HG02840 (cell line): Measurements from ENCODE around the gene FHIT.

Source experiments
- ATAC-seq: cut with Tn5 transposase; IDR thresholded peaks from one replicate; pipeline ENCODE4 v1.9.1; 2021; ENCODE audit warnings: mild to moderate bottlenecking, moderate library complexity, moderate number of reproducible peaks; ENCODE audit not compliant: unreplicated experiment, low FRiP score

Gene FHIT

DNA sequence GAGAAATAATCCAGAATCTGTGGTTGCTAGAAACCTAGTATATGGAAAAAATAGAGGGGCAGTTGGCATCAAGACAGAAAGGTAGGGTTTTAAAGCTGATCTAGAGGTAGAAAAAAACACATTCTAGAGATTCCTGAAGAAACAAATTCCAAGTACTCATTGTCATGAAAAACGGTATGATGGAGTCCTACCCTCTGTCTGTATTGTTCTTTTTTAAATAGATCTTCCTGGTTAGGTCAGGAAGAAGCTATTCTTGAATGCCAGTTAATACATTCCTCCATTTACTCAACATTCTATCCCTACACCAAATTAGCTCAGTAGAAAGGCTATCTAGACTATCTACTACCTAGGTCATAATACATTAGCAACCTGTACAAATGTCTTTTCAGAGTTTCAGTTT, 364.7 kb downstream of the FHIT start:
- no peak for ATAC-seq

DNA sequence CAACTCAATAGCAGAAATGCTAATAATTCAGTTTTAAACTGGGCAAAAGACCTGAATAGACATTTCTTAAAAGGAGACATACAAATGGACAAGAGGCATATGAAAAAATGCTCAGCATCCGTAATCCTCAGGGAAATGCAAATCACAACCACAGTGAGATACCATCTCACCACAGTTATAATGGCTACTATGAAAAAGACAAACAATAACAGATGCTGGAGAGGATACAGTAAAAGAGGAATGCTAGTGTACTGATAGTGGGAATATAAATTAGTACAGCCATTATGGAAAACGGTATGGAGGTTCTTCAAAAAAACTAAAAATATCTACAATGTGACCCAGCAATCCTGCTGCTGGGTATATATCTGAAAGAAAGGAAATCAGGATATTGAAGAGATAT, 367.2 kb downstream of the FHIT start:
- ATAC-seq, result no peak

DNA sequence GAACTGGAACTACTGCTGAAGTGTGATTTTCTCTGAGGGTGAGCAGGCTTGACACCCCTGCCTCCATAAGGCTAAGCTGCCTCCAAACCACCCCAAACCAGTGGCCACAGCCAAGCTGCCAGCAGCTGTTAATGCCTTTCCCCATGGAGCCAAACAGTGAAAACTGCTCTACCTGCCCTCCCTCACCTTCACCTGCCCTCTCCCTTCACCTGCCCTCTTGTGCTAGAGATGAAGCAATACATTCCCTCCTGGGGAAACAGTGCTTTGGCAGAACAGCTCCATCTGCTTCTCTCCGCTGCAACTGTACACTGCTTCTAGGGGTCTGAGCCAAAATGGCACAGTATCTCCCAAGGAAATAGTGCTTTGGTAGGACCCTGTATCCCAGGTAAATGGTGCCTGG, 374.1 kb downstream of the FHIT start:
- ATAC-seq, result no peak

DNA sequence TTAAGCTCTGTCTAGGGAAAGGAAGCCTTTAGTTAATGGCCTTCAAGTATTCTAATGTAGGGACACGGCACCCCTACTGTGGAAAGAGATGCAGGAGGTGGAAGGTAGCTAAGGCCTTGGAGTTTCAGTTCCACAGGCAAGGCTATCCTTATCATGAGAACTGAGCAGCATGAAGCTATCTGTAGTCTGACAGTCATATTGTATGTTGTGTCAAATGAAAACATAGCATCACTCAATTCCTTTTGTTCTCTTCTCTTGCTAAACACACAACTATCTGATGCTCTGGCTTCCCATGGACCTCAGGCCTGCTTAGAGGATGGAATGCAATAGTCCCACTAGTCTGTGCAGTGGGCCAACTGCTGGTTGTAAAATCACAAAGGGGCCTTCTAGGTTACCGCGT, 380.9 kb downstream of the FHIT start:
- ATAC-seq, result no peak

DNA sequence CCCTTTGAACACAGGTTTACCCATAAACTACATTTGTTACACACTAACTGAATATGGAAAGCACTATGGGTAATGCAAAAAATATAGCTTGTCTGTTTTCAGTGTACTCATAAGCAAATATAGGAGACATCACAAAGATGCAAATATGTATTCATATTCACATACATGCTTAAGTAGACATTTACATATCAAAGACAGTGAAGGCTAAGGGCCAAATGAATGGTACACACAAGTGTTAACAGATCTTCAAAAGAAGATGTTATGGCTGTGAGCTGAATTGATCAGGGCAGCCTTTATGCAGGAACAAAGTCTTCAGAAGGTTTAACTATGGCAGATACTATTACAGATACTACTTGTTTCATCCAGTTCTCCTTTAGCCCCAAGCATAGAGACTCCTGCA, 384.1 kb downstream of the FHIT start:
- no peak for ATAC-seq

DNA sequence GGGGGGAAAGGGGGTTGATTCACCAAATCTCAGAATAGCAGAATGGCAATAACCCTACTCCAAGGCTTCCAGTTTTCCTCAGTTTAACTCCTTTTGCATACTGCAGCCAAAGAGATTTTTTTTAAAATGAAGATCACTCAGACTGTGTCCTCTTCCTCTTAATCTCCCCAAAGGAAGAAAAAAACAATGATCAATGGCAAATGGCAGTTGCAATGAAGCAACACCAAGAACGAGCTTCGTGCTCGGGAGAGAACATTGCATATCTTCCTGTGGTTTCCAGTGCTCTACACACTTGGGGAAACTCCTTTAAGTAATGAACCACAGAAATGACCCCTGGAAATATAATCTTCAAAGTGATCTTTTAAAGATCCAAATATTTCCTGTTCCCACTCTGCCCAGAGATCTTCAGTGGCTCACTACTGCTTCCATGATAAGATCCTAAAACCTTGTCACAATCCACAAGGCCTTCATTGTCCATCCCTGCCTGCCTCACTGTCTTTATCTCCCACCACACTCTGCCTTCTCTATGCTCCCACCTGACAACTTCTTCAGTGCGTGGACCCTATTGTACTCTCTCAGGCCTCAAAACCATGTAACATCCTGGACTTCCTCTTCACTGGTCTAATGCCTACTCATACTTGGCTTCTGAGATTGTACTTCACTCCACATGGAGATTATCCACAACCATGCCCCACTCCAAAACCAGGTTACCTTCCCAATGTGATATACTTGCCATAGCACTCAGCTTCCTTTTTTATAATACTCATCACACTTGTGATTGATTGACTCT, 394.8 kb downstream of the FHIT start:
- ATAC-seq, result no peak

DNA sequence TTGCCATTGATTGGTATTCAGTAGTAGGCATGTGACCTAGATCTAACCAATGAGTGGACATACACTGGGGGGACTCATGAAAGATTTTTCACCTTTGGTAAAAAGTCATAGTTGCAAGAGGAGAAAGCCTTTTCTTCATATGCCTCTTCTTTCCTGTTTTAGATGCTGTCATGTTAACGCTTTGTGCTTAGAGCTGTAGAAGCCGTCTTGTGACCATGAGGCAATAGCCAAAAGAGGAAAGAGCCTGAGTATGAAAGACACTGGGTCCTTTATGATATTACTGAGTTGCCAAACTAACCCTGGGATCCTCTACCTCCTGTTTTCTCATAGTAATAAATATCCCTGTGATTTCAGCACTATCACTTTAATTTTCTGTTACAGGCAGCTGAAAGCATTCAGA, 396.0 kb downstream of the FHIT start:
- no peak for ATAC-seq

DNA sequence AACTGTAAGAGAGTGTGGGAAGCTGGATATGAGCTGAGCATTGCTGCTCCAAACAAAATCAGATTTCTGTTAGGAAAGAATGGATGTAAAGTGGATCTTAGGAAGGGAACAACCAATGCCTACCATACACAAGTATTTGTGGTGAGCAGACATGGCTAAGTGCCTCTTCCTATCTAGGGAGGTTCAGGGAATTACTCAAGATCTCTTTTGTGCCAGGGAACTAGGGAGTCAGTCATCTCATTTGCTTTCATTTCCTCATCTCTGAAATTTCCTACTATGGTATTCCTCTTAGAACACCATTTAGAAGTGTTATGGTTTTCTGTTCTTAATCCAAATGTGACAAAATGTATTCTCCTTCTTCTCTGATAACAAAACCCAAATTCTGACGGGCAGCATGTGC, 396.5 kb downstream of the FHIT start:
- no peak for ATAC-seq

DNA sequence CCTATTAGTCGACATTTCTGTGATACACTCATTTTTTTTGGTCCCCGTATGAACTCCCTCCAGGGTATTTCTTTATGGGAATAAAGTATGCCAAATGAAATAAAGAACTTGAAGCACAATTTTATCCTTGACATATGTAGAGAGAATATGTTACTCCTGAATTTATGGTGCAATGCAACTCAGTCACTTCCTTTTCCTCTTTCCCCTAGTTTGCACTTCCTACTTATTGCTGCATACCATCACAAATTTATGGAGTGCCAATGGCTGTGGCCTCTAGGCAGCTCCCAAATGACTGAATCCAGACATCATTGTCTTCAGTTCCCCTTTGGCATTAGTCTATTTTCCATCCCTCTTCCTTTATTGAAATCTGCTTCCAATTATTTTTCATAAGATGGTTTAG, 403.5 kb downstream of the FHIT start:
- ATAC-seq, result no peak

DNA sequence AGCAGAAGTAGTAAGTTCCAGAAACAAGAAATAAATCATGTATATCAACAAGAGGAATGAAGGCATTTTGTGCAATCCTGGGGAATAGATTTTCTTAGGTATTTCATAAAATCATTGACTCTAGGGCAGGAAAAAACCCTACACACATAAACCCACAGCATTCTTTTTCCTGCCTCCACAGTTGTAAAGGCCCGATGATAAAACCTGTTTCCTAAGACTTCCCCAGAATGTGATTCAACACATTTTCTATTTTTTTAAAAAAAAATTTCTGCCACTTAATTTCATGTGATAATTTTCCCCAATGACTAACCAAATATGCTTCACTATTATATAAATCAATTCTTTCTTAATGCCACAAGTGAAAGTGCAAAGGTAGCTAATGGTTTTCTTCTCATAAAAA, 407.0 kb downstream of the FHIT start:
- no peak for ATAC-seq

DNA sequence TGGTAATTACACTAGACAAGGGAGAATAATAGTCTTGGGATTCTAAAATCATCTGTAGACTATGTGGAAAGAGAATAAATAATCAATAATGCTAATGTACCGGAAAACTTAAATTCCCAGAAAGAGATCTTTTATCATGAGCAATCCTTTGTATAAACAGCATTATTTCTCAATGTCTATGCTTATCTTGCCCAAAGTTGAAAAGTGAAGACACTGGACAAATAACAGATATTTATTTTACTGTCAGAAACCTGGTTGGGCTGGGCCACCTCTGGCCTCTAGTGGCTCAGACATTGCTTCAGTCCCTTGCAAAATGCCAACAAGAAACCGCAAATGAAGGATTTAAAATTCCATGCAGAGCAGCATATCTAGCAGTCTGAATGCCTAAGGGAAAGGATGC, 409.9 kb downstream of the FHIT start:
- no peak for ATAC-seq

DNA sequence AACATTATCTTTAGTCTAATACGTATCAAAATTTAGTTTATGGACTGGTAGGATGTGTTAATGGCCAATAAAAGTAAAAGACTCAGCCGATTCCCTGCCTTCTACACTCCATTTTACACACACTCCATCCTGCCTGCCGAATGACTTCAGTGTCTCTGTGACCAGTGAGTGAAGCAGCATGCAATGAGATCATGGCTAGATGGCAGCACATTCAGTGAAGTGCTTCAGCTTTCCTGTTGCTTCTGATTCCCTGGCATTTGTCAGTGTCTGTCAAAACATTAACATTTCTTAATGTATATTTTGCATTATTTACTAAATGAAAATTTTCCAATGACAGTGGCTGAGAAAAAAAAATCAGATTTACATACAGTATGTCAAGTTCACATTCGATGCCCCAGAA, 412.0 kb downstream of the FHIT start:
- no peak for ATAC-seq

DNA sequence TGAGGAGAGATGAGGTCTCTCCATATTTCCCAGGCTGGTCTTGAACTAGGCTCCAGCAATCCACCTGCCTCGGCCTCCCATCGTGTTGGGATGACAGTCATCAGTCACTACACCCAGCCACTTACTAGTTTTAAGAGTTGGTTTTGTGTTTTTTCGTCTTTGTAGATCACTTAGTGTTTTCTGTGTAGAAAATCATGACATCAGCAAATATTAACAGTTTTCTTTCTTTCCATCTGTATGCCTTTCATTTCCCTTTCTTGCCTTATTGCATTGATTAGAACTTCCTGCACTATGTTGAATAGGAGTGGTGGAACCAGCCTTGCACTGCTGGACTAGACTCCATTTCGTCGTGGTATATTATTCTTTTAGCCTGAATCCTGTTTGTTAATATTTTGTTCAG, 415.5 kb downstream of the FHIT start:
- ATAC-seq, result no peak

DNA sequence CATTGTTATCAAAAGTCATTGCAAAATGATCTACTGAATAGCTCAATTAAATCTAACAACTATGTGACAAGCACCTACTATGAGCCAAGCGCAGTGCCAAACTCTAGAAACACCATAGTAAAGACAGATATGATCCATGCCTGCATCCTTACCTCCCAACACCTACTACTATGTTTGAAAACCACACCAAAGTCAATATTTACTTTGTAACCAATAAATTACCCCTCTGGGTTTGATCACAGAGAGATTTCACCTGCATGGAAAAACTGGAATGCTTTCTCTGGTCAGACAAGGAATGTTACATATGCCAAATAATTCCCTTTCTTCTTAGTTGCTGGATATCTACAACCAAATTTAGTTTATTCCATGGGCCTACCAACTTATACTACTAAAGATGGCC, 422.2 kb downstream of the FHIT start:
- ATAC-seq, result no peak

DNA sequence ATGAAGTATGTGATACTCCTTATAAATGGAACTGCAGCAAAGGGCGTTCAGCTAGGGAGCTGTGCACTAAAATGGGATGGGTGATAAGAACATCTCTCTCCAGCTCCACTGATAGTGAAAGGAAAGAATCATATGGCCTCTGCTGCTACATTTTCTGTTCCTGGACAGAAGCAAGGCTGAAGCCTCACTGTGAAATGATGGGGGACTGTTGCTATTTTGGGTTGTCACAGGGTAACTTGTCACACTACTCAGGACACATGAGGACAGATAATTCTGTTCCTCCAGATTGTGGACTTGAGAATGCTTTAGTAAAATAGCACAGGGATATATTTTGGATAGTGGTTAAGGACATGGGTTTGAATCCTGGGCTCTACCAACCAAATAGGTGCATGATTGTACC, 423.6 kb downstream of the FHIT start:
- no peak for ATAC-seq

DNA sequence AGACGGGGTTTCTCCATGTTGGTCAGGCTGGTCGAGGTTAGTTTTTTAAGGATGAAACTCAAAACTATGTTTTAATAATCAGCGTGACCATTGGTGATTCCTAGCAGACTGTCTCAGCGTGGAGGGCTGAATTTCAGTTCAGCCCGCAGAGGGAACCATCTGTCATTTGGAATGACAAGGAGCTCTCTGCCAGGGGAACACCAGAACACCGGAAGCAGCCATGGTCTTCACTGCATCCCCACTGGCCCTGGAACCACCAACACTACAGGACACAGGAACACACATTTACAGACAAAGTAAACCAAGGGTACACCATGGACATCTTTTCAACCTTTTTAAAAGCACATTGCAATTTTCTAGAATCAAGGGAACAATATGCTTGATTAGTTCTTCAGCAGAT, 424.7 kb downstream of the FHIT start:
- ATAC-seq, result no peak

DNA sequence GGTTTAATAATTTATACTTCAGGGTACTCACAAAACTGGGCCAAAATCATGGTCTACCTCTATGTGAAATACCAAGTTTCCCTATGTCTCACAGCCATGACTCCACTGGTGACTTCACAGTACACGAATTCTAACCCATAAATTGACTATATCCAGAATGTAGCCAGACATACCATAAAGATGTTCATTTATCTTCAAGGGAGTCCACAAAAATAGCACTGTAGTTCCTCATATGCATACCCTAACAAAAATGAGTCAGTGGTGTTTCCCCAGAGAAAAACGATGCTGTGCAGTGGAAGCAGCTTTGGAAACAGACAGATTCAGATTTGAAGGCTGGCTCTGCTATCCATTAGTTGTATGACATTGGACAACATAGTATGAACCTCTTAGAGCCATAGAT, 438.8 kb downstream of the FHIT start:
- ATAC-seq, result no peak

DNA sequence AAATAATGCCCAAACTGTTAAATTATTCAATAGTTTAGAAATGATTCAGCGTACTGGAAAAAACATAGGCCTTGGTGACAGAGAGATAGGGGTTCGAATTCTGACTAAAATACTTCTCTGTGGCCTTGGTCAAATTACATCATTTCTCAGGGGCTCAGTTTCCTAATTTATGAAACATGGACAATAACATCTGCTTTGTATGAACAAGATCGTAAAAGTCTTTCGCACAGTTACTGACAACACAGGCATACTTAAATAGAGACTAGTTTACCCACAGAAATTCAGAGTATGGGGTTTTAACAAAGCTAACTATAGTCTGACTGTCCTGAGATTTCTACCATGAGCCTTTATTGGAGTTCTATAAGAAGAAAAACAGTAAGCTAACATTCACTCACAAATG, 440.4 kb downstream of the FHIT start:
- ATAC-seq, result no peak

DNA sequence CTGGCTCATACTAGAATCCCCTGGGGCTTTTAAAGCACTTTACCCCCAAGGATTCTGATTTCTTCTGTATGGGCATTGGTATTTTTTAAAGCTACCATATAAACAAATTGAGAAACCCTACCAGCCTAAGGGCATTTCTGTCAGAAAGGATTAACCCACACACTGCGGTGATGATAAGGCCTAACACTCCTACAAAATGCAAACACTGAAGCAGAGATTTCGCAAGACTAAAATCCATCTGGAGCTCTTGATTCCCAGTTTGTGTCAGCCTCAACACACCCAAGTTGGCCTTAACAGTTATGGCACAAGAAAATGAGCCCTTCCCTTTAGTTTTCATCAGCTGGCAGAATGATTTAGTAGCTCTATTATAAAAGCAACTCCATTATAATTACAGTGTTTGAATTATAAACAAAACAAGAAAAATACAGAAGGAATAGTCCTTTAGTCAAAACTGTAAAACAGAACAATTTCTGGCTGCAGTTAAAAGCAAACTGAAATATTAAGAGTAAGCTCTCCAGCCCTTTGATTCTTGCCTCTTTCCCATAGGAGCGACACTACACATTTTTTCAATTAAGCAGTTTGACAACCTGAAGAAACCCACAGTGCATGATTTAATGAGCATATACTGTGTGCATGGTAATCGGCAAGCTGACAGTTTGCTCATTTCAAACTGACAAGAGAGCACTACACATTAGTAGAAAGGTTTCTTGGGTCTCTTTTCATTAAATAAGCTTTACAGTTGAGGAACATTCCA, 441.2 kb downstream of the FHIT start:
- ATAC-seq, result no peak

DNA sequence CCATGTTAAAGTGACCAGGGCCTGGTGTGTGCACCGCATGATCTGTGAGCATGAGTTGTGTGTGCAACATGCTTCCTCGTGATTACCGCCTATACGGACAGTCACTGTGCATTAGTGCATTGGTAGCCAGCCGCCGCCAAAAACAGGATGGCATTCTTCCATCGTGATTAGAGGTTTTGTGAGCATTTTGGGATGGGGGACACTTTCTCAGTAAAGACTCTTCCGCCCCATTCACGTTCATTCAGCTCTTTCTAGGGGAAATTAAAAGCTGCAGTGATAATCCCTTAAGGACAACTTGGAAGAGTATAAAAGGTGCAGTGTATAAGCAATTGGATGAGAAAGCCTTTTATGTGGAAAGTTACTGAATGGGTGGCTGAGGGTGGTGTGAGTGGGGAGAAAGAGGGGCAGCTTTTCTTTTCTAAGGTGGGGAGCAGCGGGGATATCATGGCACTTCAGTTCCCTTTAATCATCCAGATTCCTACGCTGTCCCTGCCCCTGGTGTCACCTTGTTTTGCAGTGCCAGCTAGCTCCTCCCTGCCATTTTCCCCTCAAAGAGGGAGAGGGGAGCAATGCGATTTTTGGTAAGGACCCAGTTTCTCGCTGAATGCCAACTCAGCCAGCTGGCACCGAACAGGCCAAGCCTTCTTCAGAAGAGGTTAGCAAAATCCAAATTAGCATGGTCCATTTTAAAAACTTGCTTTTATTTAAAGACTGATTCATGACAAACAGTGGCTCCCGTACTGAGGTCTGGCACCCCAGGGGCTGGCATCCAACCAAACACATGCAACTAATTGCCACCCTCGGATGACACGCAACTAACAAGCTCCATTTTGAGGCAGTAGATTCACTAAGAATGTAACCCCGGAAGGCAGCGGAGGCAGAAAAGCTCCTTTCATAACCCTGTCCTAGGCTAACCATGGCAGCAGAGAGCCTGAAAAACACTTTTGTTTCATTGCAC, 447.8 kb downstream of the FHIT start:
- ATAC-seq, result no peak

DNA sequence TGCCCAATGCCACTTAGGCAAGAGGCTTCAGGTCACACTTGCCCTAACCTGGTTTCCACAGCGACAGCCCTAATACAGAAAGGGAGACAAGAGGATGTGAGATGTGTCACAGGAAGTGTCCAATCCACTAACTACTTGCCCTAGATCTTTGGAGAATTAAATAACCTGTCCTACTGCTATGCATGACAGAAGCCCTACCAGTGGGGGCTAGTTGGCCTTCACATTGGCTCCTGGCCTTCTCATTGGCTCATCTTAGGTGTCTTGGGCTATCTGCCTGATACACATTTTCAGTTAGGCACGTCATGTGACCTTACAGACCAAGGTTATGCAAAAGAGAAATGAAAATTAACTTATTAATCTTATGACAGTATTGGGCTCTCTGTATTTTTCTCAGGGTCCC, 449.9 kb downstream of the FHIT start:
- ATAC-seq, result no peak
